ENCODE measurements around the gene DAPK2.

DNA sequence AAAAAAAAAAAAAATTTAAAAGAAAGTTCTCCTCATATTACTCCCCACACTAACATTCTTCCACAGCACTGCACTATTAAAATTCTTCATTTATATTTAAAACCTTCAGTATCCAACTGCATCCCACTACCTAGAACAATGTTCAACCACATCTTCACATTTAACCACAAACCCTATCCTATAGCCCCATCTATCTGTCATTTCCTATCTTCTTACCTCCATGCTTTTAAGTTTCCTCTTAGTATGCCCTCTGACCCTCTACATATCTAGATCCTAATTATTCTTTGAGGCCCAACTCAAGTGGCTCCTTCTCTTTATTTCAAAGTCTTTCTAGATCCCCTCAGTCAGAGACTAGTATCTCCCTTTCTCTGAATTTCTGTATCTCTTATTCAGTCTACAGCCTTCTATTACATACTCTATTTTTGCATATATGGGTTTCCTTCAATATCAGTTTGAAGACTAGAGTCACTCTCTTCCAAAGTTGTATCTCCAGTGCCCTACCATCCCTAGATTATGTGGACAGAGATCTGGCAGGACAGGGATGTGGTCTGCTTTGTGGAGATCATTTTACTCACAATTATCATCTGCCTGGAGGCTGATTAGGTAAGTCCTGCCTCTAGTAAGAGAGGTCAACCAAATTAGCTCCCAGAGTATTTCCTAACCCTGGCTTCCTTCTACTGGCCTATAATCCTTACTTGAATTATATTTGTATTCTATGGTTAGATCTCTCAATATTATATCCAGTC, 46.0 kb upstream of the DAPK2 start:
- TF ChIP-seq, protein P1, sequence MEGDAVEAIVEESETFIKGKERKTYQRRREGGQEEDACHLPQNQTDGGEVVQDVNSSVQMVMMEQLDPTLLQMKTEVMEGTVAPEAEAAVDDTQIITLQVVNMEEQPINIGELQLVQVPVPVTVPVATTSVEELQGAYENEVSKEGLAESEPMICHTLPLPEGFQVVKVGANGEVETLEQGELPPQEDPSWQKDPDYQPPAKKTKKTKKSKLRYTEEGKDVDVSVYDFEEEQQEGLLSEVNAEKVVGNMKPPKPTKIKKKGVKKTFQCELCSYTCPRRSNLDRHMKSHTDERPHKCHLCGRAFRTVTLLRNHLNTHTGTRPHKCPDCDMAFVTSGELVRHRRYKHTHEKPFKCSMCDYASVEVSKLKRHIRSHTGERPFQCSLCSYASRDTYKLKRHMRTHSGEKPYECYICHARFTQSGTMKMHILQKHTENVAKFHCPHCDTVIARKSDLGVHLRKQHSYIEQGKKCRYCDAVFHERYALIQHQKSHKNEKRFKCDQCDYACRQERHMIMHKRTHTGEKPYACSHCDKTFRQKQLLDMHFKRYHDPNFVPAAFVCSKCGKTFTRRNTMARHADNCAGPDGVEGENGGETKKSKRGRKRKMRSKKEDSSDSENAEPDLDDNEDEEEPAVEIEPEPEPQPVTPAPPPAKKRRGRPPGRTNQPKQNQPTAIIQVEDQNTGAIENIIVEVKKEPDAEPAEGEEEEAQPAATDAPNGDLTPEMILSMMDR (IDR thresholded peaks at IDR 0.05), result peak in 3 of 6 experiments; percentile 31 to 53 (median 34)
- TF ChIP-seq POLR2A (IDR thresholded peaks at IDR 0.05), result no peak

Measured in Peyer's patch (tissue), 4 donors.